ENCODE data around the gene OPCML.

Gene OPCML

GRCh38 chr11:133555034-133555433 is 22.7 kb upstream of the OPCML start:
- Histone ChIP-seq H3K4me3 (ENCODE audit: low read depth, low read length) (no peak overlapping the region), H3K27me3 (replicated peaks) (no peaks in the 10 kb centered on the region), H3K36me3 (replicated peaks) (no peaks in the 10 kb centered on the region), H3K27ac (no peak overlapping the region)
- TF ChIP-seq, protein P1, sequence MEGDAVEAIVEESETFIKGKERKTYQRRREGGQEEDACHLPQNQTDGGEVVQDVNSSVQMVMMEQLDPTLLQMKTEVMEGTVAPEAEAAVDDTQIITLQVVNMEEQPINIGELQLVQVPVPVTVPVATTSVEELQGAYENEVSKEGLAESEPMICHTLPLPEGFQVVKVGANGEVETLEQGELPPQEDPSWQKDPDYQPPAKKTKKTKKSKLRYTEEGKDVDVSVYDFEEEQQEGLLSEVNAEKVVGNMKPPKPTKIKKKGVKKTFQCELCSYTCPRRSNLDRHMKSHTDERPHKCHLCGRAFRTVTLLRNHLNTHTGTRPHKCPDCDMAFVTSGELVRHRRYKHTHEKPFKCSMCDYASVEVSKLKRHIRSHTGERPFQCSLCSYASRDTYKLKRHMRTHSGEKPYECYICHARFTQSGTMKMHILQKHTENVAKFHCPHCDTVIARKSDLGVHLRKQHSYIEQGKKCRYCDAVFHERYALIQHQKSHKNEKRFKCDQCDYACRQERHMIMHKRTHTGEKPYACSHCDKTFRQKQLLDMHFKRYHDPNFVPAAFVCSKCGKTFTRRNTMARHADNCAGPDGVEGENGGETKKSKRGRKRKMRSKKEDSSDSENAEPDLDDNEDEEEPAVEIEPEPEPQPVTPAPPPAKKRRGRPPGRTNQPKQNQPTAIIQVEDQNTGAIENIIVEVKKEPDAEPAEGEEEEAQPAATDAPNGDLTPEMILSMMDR (IDR thresholded peaks at IDR 0.05; ENCODE audit: low read depth, low read length, missing control alignments) = no peak
- DNase-seq = no peak
- in situ Hi-C loops (cut with HindIII; ENCODE audit: low pct_ligation_motif_present, low sequenced_read_pairs) = no loop called here

DNA sequence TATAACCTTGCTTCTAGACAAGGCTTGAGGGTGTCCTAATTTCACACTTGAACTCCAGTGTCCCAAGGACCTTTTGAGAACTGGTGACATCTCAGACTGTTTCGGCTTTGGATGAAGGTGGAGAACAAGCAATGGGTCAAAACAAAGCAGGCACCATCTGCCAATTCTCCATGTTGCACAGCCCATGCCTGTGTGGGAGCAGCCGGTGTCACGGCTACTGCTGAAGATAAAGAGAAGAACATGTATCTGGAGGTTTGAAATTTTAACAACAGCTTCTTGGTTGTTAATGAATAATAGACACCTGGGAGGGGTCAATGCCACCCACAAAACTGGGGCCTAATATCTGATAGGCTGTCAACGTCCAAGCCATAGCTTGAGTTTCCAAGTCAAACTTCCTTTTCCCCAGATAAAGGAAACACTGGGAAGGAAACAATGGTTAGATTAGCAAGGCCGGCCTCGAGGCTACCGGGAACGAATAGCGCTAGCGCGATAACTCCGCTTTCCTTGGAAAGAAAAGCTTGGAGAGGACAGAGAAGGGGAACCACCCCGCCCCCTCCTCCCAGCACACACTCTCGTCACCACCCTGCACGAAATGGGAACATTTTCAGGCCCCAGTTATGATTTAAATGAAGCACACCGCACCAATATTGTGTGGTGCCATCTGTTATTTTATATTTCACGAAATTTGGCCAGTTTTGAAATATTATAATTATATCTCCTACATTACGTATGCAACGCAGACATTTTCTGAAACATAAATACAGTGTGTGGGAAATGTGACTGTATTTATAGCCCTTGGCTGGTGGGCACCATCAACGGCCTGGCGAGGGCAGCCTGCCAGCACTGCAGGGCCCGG is 21.8 kb upstream of the OPCML start:
- H3K4me3 ChIP-seq (ENCODE audit: low read depth, low read length) = no peak overlapping the region
- TF ChIP-seq, protein P1 (IDR thresholded peaks at IDR 0.05; ENCODE audit: low read depth, low read length, missing control alignments) = no peak
- H3K36me3 ChIP-seq (replicated peaks) = no peaks in the 10 kb centered on the region
- H3K27me3 ChIP-seq (replicated peaks) = no peaks in the 10 kb centered on the region
- in situ Hi-C loops (cut with HindIII; ENCODE audit: low pct_ligation_motif_present, low sequenced_read_pairs) = no loop called here
- H3K27ac ChIP-seq = no peak overlapping the region
- DNase-seq = no peak

- TF ChIP-seq, protein P1 (IDR thresholded peaks at IDR 0.05; ENCODE audit: low read depth, low read length, missing control alignments) = no peak
- no peak overlapping the region for H3K4me3 ChIP-seq (ENCODE audit: low read depth, low read length)
- in situ Hi-C loops (cut with HindIII; ENCODE audit: low pct_ligation_motif_present, low sequenced_read_pairs) = no loop called here
- H3K27ac ChIP-seq = no peak overlapping the region
- H3K36me3 ChIP-seq (replicated peaks) = no peaks in the 10 kb centered on the region
- H3K27me3 ChIP-seq (replicated peaks) = no peaks in the 10 kb centered on the region
- no peak for DNase-seq
These were observed 20.6 kb upstream of the OPCML start for GRCh38 chr11:133552938-133553337.

- no peaks in the 10 kb centered on the region for H3K27me3 ChIP-seq (replicated peaks)
- in situ Hi-C loops (cut with HindIII; ENCODE audit: low pct_ligation_motif_present, low sequenced_read_pairs) = no loop called here
- TF ChIP-seq, protein P1 (IDR thresholded peaks at IDR 0.05; ENCODE audit: low read depth, low read length, missing control alignments) = no peak
These were observed 18.8 kb upstream of the OPCML start for GRCh38 chr11:133551064-133551463.

GRCh38 chr11:133549826-133550225 is 17.5 kb upstream of the OPCML start:
- in situ Hi-C loops (cut with HindIII; ENCODE audit: low pct_ligation_motif_present, low sequenced_read_pairs) = no loop called here
- Histone ChIP-seq H3K27ac (no peak overlapping the region), H3K27me3 (replicated peaks) (no peaks in the 10 kb centered on the region), H3K36me3 (replicated peaks) (no peaks in the 10 kb centered on the region), H3K4me3 (ENCODE audit: low read depth, low read length) (no peak overlapping the region)
- DNase-seq = no peak
- TF ChIP-seq, protein P1 (IDR thresholded peaks at IDR 0.05; ENCODE audit: low read depth, low read length, missing control alignments) = no peak

More at GRCh38 chr11:133551064-133551463, 18.8 kb upstream of the OPCML start:
- no peak for DNase-seq
- no peaks in the 10 kb centered on the region for H3K36me3 ChIP-seq (replicated peaks)
- H3K4me3 ChIP-seq (ENCODE audit: low read depth, low read length) = no peak overlapping the region
- no peak overlapping the region for H3K27ac ChIP-seq
